Uterus (tissue), 2 donors: ENCODE results near the gene TAF11L2.

Source experiments
- CTCF ChIP-seq, 4 experiments: fragments of 200-600 bp in 2 of 4; fragments of 450-650 bp in 2 of 4; sonication (generic) in 2 of 4; IDR thresholded peaks; one replicate each; pipeline ENCODE4 v1.5.1; 2016 to 2019; ENCODE audit warnings: antibody characterized with exemption in 4 of 4, mild to moderate bottlenecking in 2 of 4, moderate library complexity in 1 of 4
- POLR2A ChIP-seq, 2 donors: fragments of 450-650 bp; IDR thresholded peaks; one replicate each; pipeline ENCODE4 v1.6.1; 2016; ENCODE audit warnings: antibody characterized with exemption in 2 of 2, mild to moderate bottlenecking in 1 of 2, moderate library complexity in 1 of 2

DNA sequence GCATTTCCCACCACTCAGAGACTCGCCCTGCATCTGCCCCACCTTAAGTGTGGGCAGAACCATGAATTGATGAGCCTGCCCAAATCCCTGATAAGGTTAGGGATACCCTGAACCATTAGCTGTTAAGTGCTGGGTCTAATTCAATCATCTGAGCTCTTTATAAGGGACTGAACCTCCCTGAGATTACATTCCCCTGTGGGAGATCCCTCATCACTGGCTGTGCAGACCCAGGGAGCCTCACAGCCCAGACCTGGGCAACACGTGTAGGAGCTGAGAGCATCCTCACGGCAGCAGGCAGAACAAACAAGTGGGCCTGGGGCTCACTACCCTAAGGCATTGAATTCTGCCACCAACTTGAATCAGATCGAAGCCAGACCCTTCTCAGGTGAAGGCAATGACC, 585 bp upstream of the TAF11L2 start:
- no peak for TF ChIP-seq CTCF (IDR thresholded peaks at IDR 0.05)
- no peak for TF ChIP-seq POLR2A (IDR thresholded peaks at IDR 0.05)
